Measurements from ENCODE around the gene HAT1. TPM values are rescaled to one million over a fixed set of nuclear protein-coding genes. Genes with fewer than 3 reads are reported as not detected.

Gene HAT1
- total and polyA plus RNA-seq, 2 of the 4 experiments (the other 2 are of a cell fraction): 24.4 to 42.1 TPM

- Histone ChIP-seq H2AK9ac (replicated peaks; ENCODE audit: low read depth, low read length, poor library complexity) (no peak overlapping the region), H2BK20ac (ENCODE audit: low read depth, low read length) (no peak overlapping the region), H2BK15ac (ENCODE audit: low read depth, low read length) (no peak overlapping the region), H2BK5ac (ENCODE audit: low read depth, low read length, poor library complexity, severe bottlenecking) (peak overlapping the region; percentile 8), H3K9me3 (ENCODE audit: control insufficient read depth, insufficient read depth, low read length) (no peaks in the 10 kb centered on the region), H3K4ac (ENCODE audit: low read depth, low read length) (peak overlapping the region; percentile 30; the same call in 1 of the 2 replicates), H3K4me1 (ENCODE audit: control insufficient read depth, insufficient read depth, low read length) (peaks cover 9% of the 10 kb centered on the region), H3K79me1 (ENCODE audit: low read depth in 1 of 2, low read length in 2 of 2) (0 out of 4 replicates have a peak, but pooled peaks cover 0 to 3% of the 10 kb centered on the region in 2 experiments), H3K4me3 (ENCODE audit: insufficient read depth, low read depth, low read length) (no peak overlapping the region), H3K18ac (ENCODE audit: low read depth, low read length) (peak overlapping the region; percentile 51; the same call in 1 of the 2 replicates), H3K23ac (ENCODE audit: low read depth, low read length) (peak overlapping the region; percentile 54; the same call in 1 of the 2 replicates), H2AFZ (replicated peaks; ENCODE audit: low read length, poor library complexity) (peak overlapping the region; percentile 68), H2AK5ac (ENCODE audit: low read depth, low read length) (0 out of 2 replicates have a peak overlapping the region, but pooled peaks have one; percentile 11), H3K27me3 (ENCODE audit: control insufficient read depth, insufficient read depth, low read length) (no peaks in the 10 kb centered on the region), H3K56ac (ENCODE audit: extremely low read depth, insufficient read depth, low read length) (no peak overlapping the region), H3K9me1 (ENCODE audit: insufficient read depth, low read length) (0 out of 2 replicates have a peak, but pooled peaks cover 2% of the 10 kb centered on the region), H2BK120ac (ENCODE audit: low read depth, low read length) (no peak overlapping the region), H4K20me1 (ENCODE audit: insufficient read depth, low read length) (no peaks in the 10 kb centered on the region), H3K27ac (ENCODE audit: insufficient read depth, low read length) (0 out of 2 replicates have a peak overlapping the region, but pooled peaks have one; percentile 2), H4K5ac (ENCODE audit: low read depth, low read length) (peak overlapping the region; percentile 27; the same call in 1 of the 2 replicates), H3K4me2 (ENCODE audit: low read depth, low read length) (peak overlapping the region; percentile 55), H3K36me3 (ENCODE audit: control insufficient read depth, insufficient read depth, low read length) (no peaks in the 10 kb centered on the region), H4K91ac (ENCODE audit: insufficient read depth, low read depth, low read length) (peak overlapping the region; percentile 17; the same call in 1 of the 2 replicates), H4K8ac (ENCODE audit: low read depth in 2 of 2, low read length in 2 of 2) (peak overlapping the region in 1 of 2 experiments; percentile 64; a peak in 2 of 4 replicates), H3K9ac (ENCODE audit: low read depth, low read length) (no peak overlapping the region), H3K14ac (replicated peaks; ENCODE audit: low read depth, low read length) (0 out of 2 replicates have a peak overlapping the region, but pooled peaks have one; percentile 24)
- WGBS, 2 experiments (ENCODE audit: extremely low coverage in 2 of 2, insufficient read length in 1 of 2): 89% methylated on average over 1 of the region's 8 CpGs; no CpG with 5 or more reads in 1 of the 2 experiments
- CTCF ChIA-PET: interaction anchor here (0.5 to 0.9 kb wide), 2 partner anchors 27 to 71 kb away, joined by 3 to 8 read pairs; no protein-coding TSS in a partner anchor
- DNase-seq: peak; percentile 16
- intact Hi-C loops (cut with micrococcal nuclease): no loop called here
- in situ Hi-C loops (cut with MboI; ENCODE audit: low sequenced_read_pairs): no loop called here
- peak; percentile 74 for ATAC-seq (ENCODE audit: low read depth)
- TF ChIP-seq CEBPB (IDR thresholded peaks at IDR 0.05; ENCODE audit: low read depth, low read length): no peak
- TF ChIP-seq CHD1 (IDR thresholded peaks at IDR 0.05; ENCODE audit: low read depth, low read length): no peak
- no TSS peak for BruUV-seq (replicated peaks)
- dilution Hi-C loops (cut with HindIII; ENCODE audit: low sequenced_read_pairs, unreplicated experiment): no loop called here
- POLR2A ChIA-PET (ENCODE audit: unreplicated experiment): no interaction called here
Measured at GRCh38 chr2:172021074-172021931, 99.0 kb downstream of the HAT1 start.

Data from IMR-90 (cell line).